Activated gamma-delta T cell treated with anti-CD3 and anti-CD28 coated beads, Interleukin-2, amount 50 U/mL, for 16 hours (primary cell): Measurements from ENCODE around the gene THBS4.
"Not testable (repeated sequence)": the region's sequence is repeated elsewhere in the genome, so short reads cannot be mapped to it uniquely, and the experiment has no call there.

Source experiments
- DNase-seq: peaks from one replicate; pipeline ENCODE4 v3.0.0-alpha.2; 2020; ENCODE audit warnings: low read depth

The THBS4 gene

GRCh38 chr5:80076131-80077050 lies 41.2 kb downstream of the THBS4 start:
- DNase-seq, result no peak

DNA sequence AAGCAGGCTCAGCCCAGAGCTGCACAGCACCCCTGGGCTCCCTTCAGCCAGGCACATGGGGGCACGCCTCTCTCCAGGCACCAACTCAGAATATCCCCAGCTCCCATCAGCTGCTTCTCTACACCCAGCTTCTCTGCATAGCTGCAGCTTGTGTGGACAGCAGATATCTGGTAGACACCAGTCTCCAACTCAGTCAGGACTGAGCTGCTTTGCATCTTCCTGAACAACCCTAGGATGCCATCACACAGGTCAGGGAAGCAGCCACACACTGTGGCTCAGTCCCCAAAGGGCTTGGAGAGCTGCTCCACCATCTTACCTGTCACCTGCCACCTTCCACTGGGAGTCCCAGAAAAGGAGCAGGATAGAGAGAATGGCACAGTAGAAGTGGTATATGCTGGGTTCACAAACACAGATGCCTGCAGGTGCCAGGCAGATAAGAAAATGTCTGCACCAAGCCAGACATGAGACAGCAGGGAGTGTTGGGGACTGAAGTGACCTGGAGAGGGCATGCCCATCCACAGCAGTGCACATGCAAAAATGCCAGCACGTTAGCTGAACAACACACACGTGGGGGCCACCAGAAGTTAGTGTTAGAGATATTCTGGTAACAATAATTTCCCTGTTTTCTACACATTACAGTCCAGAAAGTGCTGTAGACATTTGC lies 42.0 kb downstream of the THBS4 start:
- no peak for DNase-seq

DNA sequence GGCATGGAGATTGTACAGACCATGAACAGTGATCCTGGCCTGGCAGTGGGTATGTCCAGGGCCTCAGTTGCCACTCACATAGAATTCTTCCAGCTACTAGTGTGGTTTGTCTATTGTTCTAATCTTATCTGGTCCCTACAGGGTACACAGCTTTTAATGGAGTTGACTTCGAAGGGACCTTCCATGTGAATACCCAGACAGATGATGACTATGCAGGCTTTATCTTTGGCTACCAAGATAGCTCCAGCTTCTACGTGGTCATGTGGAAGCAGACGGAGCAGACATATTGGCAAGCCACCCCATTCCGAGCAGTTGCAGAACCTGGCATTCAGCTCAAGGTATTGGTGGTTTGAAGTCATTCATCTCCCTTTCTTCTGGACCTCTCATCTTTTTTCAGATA lies 43.8 kb downstream of the THBS4 start:
- no peak for DNase-seq

GRCh38 chr5:80082281-80082680 lies 47.1 kb downstream of the THBS4 start:
- DNase-seq, result no peak

DNA sequence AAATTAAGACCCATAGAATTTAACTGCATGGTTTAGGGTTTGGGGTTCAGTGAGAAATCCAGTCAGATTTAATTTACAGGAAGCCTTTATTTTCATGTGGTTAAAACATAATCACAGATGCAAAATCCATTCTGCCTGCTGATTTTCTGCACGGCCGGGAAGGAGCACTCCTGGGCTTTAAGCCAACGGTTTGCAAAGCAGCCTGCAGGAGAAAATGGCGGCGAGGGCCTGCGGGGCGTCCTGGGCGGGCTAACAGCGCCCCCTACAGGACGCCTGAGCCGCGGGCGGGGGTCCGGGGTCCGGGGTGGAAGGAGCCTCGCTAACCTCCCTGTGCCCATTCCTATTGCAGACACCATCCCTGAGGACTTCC lies 47.6 kb downstream of the THBS4 start:
- peak; percentile 40 for DNase-seq

GRCh38 chr5:80083101-80083890 lies 48.1 kb downstream of the THBS4 start:
- DNase-seq, result no peak

GRCh38 chr5:80090884-80091166 lies 55.7 kb downstream of the THBS4 start:
- DNase-seq, result no peak

- DNase-seq, result not testable (repeated sequence)
These were observed 56.6 kb downstream of the THBS4 start for GRCh38 chr5:80091792-80092192.

- no peak for DNase-seq
These were observed 57.4 kb downstream of the THBS4 start for GRCh38 chr5:80092486-80093107.

DNA sequence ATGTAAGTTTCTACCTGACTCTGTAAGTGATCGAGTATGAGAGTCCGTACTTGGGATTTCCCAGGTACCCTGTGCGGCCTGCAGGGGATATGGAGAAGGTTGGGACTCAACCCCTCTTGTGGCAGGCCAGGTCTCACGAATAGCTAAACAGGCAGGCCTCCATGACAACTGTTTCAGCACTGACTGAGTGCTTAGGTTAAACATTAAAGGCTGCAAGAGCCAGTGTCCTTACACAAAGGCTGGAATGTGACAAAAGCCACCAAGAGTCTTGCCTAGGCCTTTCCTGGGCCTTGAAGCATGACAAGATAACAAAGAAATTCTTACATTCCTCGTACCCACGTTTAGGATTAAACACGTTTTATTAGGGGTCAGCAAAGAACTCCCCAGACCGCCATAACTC lies 58.6 kb downstream of the THBS4 start:
- DNase-seq, result no peak

DNA sequence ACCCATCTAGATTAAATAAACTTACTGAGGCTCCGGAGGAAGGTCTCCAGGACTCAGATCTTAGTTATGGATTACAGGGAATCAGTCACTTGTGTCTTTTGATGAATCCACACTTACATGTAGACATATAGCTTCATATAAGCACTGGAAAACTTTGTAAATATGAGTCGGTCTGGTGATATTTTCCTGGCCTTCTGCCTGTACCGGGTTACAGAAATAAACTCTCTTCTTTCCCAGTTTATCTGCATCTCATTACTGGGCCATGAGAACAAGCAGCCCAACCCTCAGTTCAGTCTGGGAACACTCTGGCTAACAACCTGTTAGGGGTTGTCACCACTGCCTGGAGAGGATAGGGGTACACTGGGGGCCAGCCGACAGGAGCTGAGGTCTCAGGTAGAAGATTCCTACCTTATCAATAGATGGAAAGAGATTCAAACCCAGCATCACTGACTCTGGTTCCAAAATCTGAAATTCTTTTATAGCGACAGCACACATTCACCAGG lies 59.1 kb downstream of the THBS4 start:
- no peak for DNase-seq

DNA sequence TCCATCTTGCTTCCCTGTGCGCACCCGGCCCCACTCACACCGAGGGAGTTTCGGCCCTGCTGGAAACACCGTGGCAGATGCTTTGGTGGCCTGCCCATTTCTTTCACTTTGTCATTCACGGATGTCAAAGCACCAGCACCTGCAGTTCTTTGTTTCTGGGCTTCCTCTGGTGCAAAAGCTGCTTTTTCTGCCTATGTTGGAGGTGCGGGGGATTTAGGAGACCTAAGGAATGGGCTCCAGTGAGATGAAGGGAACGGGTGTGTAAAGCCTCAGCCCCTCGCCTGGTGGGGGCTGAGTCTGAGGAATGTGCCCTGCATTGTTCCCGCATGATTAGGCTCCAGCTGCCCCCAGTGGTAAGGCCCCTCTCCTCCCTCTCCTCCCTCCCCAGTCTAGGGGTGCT lies 62.3 kb downstream of the THBS4 start:
- no peak for DNase-seq

GRCh38 chr5:80101993-80102392 lies 66.8 kb downstream of the THBS4 start:
- DNase-seq, result no peak

DNA sequence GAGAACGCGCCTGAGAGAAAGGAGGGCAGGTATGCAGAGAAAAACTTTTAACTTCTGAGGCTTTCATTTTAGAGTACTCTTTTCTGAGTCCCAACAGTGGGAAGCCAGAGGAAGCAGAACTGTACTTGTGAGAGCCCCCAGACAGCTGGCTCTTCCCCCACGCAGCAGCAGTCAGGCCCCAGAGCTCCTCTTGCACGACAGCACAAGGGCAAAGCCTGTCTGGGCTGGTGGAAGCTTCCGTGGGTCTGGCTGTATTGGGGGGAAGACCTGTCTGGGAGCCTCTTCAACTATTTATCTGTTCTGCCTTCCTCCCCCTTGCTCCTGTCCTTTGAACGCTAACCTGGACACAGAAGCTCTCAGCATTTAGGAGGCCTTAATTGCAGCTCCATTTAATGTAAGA lies 68.2 kb downstream of the THBS4 start:
- DNase-seq, result no peak

- DNase-seq, result no peak
These were observed 70.7 kb downstream of the THBS4 start for GRCh38 chr5:80105698-80106439.

DNA sequence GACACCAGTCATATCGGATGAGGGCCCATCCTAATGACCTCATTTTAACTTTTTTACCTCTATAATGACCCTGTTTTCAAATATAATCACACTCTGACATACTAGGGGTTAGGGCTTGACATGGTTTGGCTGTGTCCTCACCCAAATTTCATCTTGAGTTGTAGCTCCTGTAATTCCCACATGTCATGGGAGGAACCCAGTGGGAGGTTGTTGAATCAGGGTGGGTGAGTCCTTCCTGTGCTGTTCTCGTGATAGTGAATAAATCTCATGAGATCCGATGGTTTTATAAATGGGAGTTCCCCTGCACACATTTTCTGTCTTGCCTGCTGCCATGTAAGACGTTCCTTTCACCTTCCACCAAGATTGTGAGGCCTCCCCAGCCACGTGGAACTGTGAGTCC lies 71.8 kb downstream of the THBS4 start:
- DNase-seq, result no peak

- DNase-seq, result no peak
These were observed 74.7 kb downstream of the THBS4 start for GRCh38 chr5:80109646-80110478.

DNA sequence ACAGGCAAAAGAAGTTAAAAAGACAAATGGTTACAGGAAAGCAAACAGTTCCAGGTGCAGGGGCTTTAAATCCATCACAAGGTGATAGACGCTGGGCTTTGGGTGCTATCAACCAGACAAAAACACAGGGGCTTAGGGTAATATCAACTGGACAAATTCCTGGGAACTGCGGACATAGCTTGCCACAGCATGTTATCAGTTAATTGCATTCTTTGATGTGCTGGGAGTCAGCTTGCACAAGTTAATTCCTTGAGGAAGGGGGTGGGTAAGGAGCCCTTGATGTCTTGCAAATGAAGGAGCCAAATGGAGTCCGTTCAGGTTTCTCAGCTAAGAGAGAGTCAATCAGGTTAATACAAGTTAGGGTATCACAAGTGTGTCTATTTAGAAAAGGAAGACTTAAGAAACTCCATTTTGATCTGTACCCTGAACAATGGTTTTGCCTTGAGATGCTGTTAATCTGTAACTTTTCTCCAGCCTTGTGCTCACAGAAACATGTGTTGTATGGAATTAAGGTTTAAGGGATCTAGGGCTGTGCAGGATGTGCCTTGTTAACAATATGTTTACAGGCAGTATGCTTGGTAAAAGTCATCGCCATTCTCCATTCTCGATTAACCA lies 76.3 kb downstream of the THBS4 start:
- not testable (repeated sequence) for DNase-seq

DNA sequence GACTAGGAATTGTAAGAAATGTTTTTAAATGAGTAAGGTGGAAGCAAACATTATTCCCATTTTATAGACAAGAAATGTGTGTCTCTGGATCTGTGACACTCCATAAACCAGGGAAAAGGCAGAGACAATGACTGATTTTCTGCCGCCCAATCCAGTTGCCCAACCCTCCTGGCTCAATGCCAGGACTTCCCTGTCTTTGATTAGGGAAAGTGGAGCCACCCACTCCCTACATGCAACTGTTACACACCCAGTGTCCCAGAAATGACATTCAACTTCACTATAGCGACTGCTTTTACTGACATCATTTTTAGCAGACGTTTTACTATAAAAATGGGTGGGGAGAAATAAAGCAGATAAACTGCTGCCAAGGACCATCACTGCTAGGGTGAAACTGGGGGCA lies 79.7 kb downstream of the THBS4 start:
- DNase-seq, result no peak

DNA sequence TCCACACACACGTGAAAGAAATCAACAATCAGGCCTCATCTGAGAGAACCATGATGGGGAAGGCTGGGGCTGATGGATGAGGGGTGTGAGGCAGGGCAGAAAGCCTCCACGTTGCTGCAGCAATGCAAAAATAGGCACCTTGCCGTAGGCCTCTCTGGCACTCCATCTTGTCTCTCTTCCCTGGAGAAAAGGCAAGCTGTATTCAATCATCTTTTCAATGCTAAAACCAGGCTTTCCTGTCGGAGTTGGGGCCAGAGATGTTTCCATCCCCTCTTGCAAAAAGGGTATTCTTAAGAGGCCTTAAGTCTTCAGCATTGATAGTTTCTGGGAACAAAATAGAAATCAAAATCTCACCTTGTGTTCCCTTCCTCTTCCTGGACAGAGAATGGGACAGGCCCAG lies 80.9 kb downstream of the THBS4 start:
- no peak for DNase-seq
